Raji (cell line): ENCODE data around the gene CNTNAP1.

Experiments used
- POLR2A ChIP-seq: IDR thresholded peaks from 2 replicates; pipeline ENCODE4 v1.6.1; 2011; ENCODE audit warnings: low read depth, low read length, control low read depth; ENCODE audit not compliant: insufficient read depth

CNTNAP1 gene

GRCh38 chr17:42740699-42741098, 58.4 kb downstream of the CNTNAP1 start:
- no peak for TF ChIP-seq POLR2A

GRCh38 chr17:42743595-42744282, 61.4 kb downstream of the CNTNAP1 start:
- no peak for TF ChIP-seq POLR2A

GRCh38 chr17:42744283-42744805, 62.0 kb downstream of the CNTNAP1 start:
- TF ChIP-seq POLR2A: peak; percentile 57; the same call in 1 of the 2 replicates

- peak; percentile 76 for TF ChIP-seq POLR2A
These were observed 62.7 kb downstream of the CNTNAP1 start, which contains the start of gene EZH1 for GRCh38 chr17:42744806-42745617. EZH1 (minus strand) TSS chr17:42745040; CDS start chr17:42728941, 16,099 bp downstream.

GRCh38 chr17:42748202-42748907, 66.0 kb downstream of the CNTNAP1 start:
- TF ChIP-seq POLR2A: no peak

GRCh38 chr17:42748908-42749798, 66.8 kb downstream of the CNTNAP1 start:
- no peak for TF ChIP-seq POLR2A
